Naive thymus-derived CD4-positive, alpha-beta T cell (primary cell): Measurements from ENCODE around the gene KRTAP20-3. TPM values are rescaled to one million over a fixed set of nuclear protein-coding genes. Genes with fewer than 3 reads are reported as not detected.

Source experiments
- ATAC-seq: fragments of 150-1000 bp; cut with Tn5 transposase; 2 replicates; pipeline ENCODE4 v1.10.0; 2021; ENCODE audit warnings: mild to moderate bottlenecking, moderate library complexity
- CTCF ChIA-PET: fragments of 350-600 bp; sonication (Branson Sonifier 250); formaldehyde crosslinking; loops from one replicate; lab custom pipeline; 2021; ENCODE audit warnings: antibody characterized with exemption; lab: Charles Lee
- POLR2A ChIA-PET: fragments of 350-600 bp; sonication (Branson Sonifier 250); formaldehyde crosslinking; loops from one replicate; lab custom pipeline; 2021; ENCODE audit warnings: antibody characterized with exemption, inconsistent platforms; lab: Charles Lee
- DNase-seq, 9 donors: peaks; one replicate each; pipeline versions ENCODE4 v3.0.0 to v3.0.0-alpha.2; 2020 to 2022; ENCODE audit warnings: mixed read lengths in 1 of 9
- H3K27ac ChIP-seq: one replicate; pipeline ENCODE4 v1.7.0; 2013; ENCODE audit warnings: mild to moderate bottlenecking, low read depth, low read length, moderate library complexity
- H3K27me3 ChIP-seq, 2 donors: one replicate each; pipeline ENCODE4 v1.7.0; 2013; ENCODE audit warnings: low read length in 2 of 2, mild to moderate bottlenecking in 2 of 2, moderate library complexity in 2 of 2; ENCODE audit not compliant: control insufficient read depth in 2 of 2, insufficient read depth in 2 of 2
- H3K36me3 ChIP-seq, 3 experiments: 1 replicate in 2 of 3; 2 replicates in 1 of 3; pipeline ENCODE4 v1.7.0; 2013; ENCODE audit warnings: low read length in 3 of 3, mild to moderate bottlenecking in 3 of 3, moderate library complexity in 1 of 3; ENCODE audit not compliant: insufficient read depth in 3 of 3, control insufficient read depth in 2 of 3
- H3K4me1 ChIP-seq, 2 donors: one replicate each; pipeline ENCODE4 v1.7.0; 2013; ENCODE audit warnings: low read length in 2 of 2, mild to moderate bottlenecking in 2 of 2, moderate library complexity in 1 of 2; ENCODE audit not compliant: control insufficient read depth in 2 of 2, insufficient read depth in 2 of 2
- H3K4me3 ChIP-seq: 2 replicates; pipeline ENCODE4 v1.7.0; 2013; ENCODE audit warnings: mild to moderate bottlenecking, low read length
- H3K9me3 ChIP-seq, 3 experiments: 1 replicate in 2 of 3; 2 replicates in 1 of 3; pipeline ENCODE4 v1.7.0; 2013; ENCODE audit warnings: low read length in 3 of 3; ENCODE audit not compliant: control insufficient read depth in 2 of 3
- H3K27ac Mint-ChIP-seq, 9 donors: one replicate each; pipeline ENCODE4 v1.8.0; 2020 to 2022; ENCODE audit warnings: mixed read lengths in 9 of 9, mild to moderate bottlenecking in 8 of 9, moderate library complexity in 5 of 9, inconsistent platforms in 2 of 9
- H3K27me3 Mint-ChIP-seq, 5 donors: one replicate each; pipeline ENCODE4 v1.8.0; 2021 to 2022; ENCODE audit warnings: mixed read lengths in 5 of 5, mild to moderate bottlenecking in 1 of 5
- H3K36me3 Mint-ChIP-seq, 5 donors: one replicate each; pipeline ENCODE4 v1.8.0; 2020 to 2022; ENCODE audit warnings: mixed read lengths in 5 of 5, mild to moderate bottlenecking in 3 of 5, inconsistent platforms in 1 of 5
- H3K4me1 Mint-ChIP-seq, 7 donors: one replicate each; pipeline ENCODE4 v1.8.0; 2020 to 2022; ENCODE audit warnings: mixed read lengths in 7 of 7, mild to moderate bottlenecking in 3 of 7, inconsistent platforms in 1 of 7
- H3K4me3 Mint-ChIP-seq, 10 donors: one replicate each; pipeline ENCODE4 v1.8.0; 2020 to 2022; ENCODE audit warnings: mild to moderate bottlenecking in 10 of 10, mixed read lengths in 10 of 10, moderate library complexity in 6 of 10, inconsistent platforms in 2 of 10
- H3K9me3 Mint-ChIP-seq, 11 donors: one replicate each; pipeline ENCODE4 v1.8.0; 2020 to 2022; ENCODE audit warnings: mixed read lengths in 11 of 11, mild to moderate bottlenecking in 4 of 11, inconsistent platforms in 1 of 11, moderate library complexity in 1 of 11
- intact Hi-C, 2 donors: fragments of 100-400 bp; cut with micrococcal nuclease; formaldehyde crosslinking; loops; one replicate each; pipeline ENCODE4 v1.15.1; 2023
- polyA plus RNA-seq, 2 donors: library from polyadenylated mRNA; unstranded; fragments of 300-500 nt; fragmentation: Illumina TruSeq; gene quantifications; one replicate each; pipeline ENCODE4 v1.2.3, GENCODE V29; 2021
- total RNA-seq, 6 experiments: library from RNA in 5 of 6; stranded (reverse) in 5 of 6; gene quantifications; 1 replicate in 5 of 6; 2 replicates in 1 of 6; pipeline ENCODE4 v1.2.3 and lab custom pipeline; 2021 to 2026

The KRTAP20-3 gene
- total and polyA plus RNA-seq, 7 experiments from 2014 or later: not detected

DNA sequence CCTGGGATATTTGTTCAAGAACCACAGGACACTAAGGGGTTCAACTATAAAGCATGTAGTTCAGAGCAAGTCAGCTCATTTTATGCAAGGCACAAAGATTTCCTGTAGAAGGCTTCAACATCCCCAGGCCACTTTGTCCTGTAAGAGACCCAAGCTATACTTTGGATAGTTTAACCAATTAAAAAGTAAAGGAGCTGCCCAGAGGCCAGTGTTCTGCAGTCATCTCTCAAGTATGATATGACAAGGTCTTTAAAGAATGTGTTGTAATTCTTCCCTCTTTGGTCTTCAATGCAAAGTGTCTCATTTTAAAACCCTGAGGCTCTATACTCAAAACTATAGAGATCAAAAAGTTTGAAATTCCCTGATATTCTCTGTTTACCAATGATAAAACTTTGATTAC lies 34.1 kb downstream of the KRTAP20-3 start:
- ChIA-PET CTCF (no interaction called here), POLR2A (no interaction called here)
- ATAC-seq: no peak
- DNase-seq: no peak
- no peaks in the 10 kb centered on the region for H3K27me3 ChIP-seq
- Mint-ChIP-seq H3K4me3 (no peak overlapping the region), H3K9me3 (peaks cover 0 to 6% (median 2%) of the 10 kb centered on the region in 11 donors), H3K27ac (no peak overlapping the region), H3K36me3 (no peaks in the 10 kb centered on the region), H3K4me1 (no peaks in the 10 kb centered on the region), H3K27me3 (peaks cover 0 to 20% (median 8%) of the 10 kb centered on the region in 5 donors)
- H3K36me3 ChIP-seq: no peaks in the 10 kb centered on the region
- intact Hi-C loops: no loop called here
- no peaks in the 10 kb centered on the region for H3K9me3 ChIP-seq
- H3K4me1 ChIP-seq: no peaks in the 10 kb centered on the region
- H3K27ac ChIP-seq: no peak overlapping the region
- H3K4me3 ChIP-seq: no peak overlapping the region

DNA sequence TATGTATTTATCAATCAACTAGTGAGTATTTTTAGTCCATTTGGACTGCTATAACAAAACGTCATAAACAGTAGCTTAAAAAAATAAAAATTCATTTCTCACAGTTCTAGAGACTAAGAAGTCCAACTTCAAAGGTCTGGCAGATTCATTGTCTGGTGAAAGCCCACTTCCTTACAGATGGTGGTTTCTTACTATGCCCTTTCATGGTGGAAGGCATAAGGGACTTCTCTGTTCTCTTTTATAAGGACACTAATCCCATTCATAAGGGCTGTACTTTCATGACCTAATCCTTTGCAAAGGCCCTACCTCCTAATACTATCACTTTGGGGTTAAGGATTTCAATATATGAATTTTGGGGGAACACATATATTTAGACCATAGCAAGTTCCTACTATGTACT lies 37.9 kb downstream of the KRTAP20-3 start:
- Histone ChIP-seq H3K4me1 (no peaks in the 10 kb centered on the region), H3K9me3 (no peaks in the 10 kb centered on the region), H3K27me3 (no peaks in the 10 kb centered on the region), H3K4me3 (no peak overlapping the region), H3K36me3 (no peaks in the 10 kb centered on the region), H3K27ac (no peak overlapping the region)
- ChIA-PET CTCF (no interaction called here), POLR2A (no interaction called here)
- Mint-ChIP-seq H3K9me3 (peaks cover 0 to 7% (median 0%) of the 10 kb centered on the region in 11 donors), H3K4me1 (no peaks in the 10 kb centered on the region), H3K4me3 (no peak overlapping the region), H3K36me3 (no peaks in the 10 kb centered on the region), H3K27me3 (peaks cover 0 to 10% (median 7%) of the 10 kb centered on the region in 5 donors), H3K27ac (no peak overlapping the region)
- ATAC-seq: no peak
- DNase-seq: no peak
- intact Hi-C loops: no loop called here

DNA sequence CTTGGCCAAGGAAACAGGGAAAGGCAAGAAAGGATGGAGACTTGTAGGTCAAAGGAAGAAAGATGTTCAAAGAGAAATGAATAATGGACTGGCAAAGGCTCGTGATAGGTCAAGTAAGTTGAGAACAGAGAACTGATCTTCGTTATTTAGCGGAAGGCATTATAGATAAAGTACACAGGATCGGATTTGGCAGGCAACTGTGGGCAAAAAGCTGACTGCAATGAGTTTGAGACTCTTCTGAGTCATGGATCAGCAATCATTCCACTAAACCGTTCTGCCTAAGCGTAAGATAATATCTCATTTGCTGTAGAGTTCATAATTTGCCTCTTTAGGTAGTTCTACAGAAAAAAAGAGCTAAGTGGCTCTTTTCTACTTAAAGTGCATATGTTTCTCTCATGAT lies 41.8 kb downstream of the KRTAP20-3 start:
- CTCF ChIA-PET: no interaction called here

DNA sequence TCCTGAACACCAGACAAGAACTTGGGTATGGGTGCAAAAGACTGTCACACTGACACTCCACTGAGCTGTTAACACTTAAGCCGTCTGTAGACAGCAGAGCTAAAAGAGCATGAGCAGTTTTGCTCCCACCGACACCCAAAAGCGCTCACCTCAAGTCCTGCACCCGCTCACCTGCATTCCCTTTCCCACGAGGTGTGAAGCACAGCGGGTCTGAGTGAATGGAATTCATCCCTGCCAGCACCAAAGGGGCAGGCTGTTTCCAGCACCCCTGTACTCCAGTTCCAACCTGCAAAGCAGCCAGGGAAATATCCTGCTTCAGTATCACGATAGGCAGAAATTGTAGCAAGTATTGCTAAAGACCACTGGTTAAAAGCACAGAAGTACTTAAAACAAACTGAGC lies 47.2 kb downstream of the KRTAP20-3 start:
- H3K9me3 ChIP-seq: no peaks in the 10 kb centered on the region
- H3K27ac ChIP-seq: no peak overlapping the region
- intact Hi-C loops: no loop called here
- no peak overlapping the region for H3K4me3 ChIP-seq
- Mint-ChIP-seq H3K4me1 (no peaks in the 10 kb centered on the region), H3K27me3 (peaks cover 0 to 5% (median 4%) of the 10 kb centered on the region in 5 donors), H3K36me3 (no peaks in the 10 kb centered on the region), H3K4me3 (no peak overlapping the region), H3K27ac (no peak overlapping the region), H3K9me3 (peaks cover 0 to 9% (median 0%) of the 10 kb centered on the region in 11 donors)
- ChIA-PET CTCF (no interaction called here), POLR2A (no interaction called here)
- ATAC-seq (no peak), DNase-seq (no peak)
- no peaks in the 10 kb centered on the region for H3K36me3 ChIP-seq
- no peaks in the 10 kb centered on the region for H3K27me3 ChIP-seq
- H3K4me1 ChIP-seq: no peaks in the 10 kb centered on the region

More for the DNA sequence above, 41.8 kb downstream of the KRTAP20-3 start:
- H3K36me3 ChIP-seq: no peaks in the 10 kb centered on the region
- no peaks in the 10 kb centered on the region for H3K9me3 ChIP-seq
- H3K27ac ChIP-seq: no peak overlapping the region
- intact Hi-C loops: no loop called here
- no peaks in the 10 kb centered on the region for H3K4me1 Mint-ChIP-seq
- no peak overlapping the region for H3K4me3 ChIP-seq
- H3K27me3 Mint-ChIP-seq: peaks cover 0 to 10% (median 0%) of the 10 kb centered on the region in 5 donors
- H3K9me3 Mint-ChIP-seq: peaks cover 0 to 9% (median 0%) of the 10 kb centered on the region in 11 donors
- DNase-seq: no peak
- H3K4me1 ChIP-seq: no peaks in the 10 kb centered on the region
- POLR2A ChIA-PET: no interaction called here
- ATAC-seq: no peak
- no peak overlapping the region for H3K4me3 Mint-ChIP-seq
- no peak overlapping the region for H3K27ac Mint-ChIP-seq
- H3K36me3 Mint-ChIP-seq: no peaks in the 10 kb centered on the region
- no peaks in the 10 kb centered on the region for H3K27me3 ChIP-seq

Other genes starting within 250 kb of the KRTAP20-3 start
- not detected for gene KRTAP13-1, start 246.8 kb upstream of the KRTAP20-3 start, total RNA-seq
- gene KRTAP13-1, start 246.8 kb upstream of the KRTAP20-3 start, polyA plus RNA-seq: not detected
- not detected for gene KRTAP13-3, start 216.9 kb upstream of the KRTAP20-3 start, total RNA-seq
- not detected for gene KRTAP13-3, start 216.9 kb upstream of the KRTAP20-3 start, polyA plus RNA-seq
- gene KRTAP13-4, start 212.6 kb upstream of the KRTAP20-3 start, total RNA-seq: not detected
- not detected for gene KRTAP13-4, start 212.6 kb upstream of the KRTAP20-3 start, polyA plus RNA-seq
- gene KRTAP15-1, start 202.6 kb upstream of the KRTAP20-3 start, total RNA-seq: not detected
- not detected for gene KRTAP15-1, start 202.6 kb upstream of the KRTAP20-3 start, polyA plus RNA-seq
- not detected for gene KRTAP19-1, start 162.5 kb upstream of the KRTAP20-3 start, total RNA-seq
- gene KRTAP19-1, start 162.5 kb upstream of the KRTAP20-3 start, polyA plus RNA-seq: not detected
- not detected for gene KRTAP19-2, start 155.4 kb upstream of the KRTAP20-3 start, total RNA-seq
- gene KRTAP19-2, start 155.4 kb upstream of the KRTAP20-3 start, polyA plus RNA-seq: not detected
- gene KRTAP19-3, start 150.9 kb upstream of the KRTAP20-3 start, total RNA-seq: not detected
- gene KRTAP19-3, start 150.9 kb upstream of the KRTAP20-3 start, polyA plus RNA-seq: not detected
- gene KRTAP19-4, start 145.7 kb upstream of the KRTAP20-3 start, total RNA-seq: not detected
- gene KRTAP19-4, start 145.7 kb upstream of the KRTAP20-3 start, polyA plus RNA-seq: not detected
- gene KRTAP19-5, start 140.7 kb upstream of the KRTAP20-3 start, total RNA-seq: not detected
- gene KRTAP19-5, start 140.7 kb upstream of the KRTAP20-3 start, polyA plus RNA-seq: not detected
- gene KRTAP19-6, start 101.0 kb upstream of the KRTAP20-3 start, total RNA-seq: not detected
- gene KRTAP19-6, start 101.0 kb upstream of the KRTAP20-3 start, polyA plus RNA-seq: not detected
- gene KRTAP19-7, start 81.5 kb upstream of the KRTAP20-3 start, total RNA-seq: not detected
- gene KRTAP19-7, start 81.5 kb upstream of the KRTAP20-3 start, polyA plus RNA-seq: not detected
- not detected for gene KRTAP22-2, start 52.5 kb upstream of the KRTAP20-3 start, total RNA-seq
- gene KRTAP22-2, start 52.5 kb upstream of the KRTAP20-3 start, polyA plus RNA-seq: not detected
- gene KRTAP6-3, start 50.4 kb upstream of the KRTAP20-3 start, total RNA-seq: not detected
- not detected for gene KRTAP6-3, start 50.4 kb upstream of the KRTAP20-3 start, polyA plus RNA-seq
- gene KRTAP6-2, start 44.0 kb upstream of the KRTAP20-3 start, total RNA-seq: not detected
- not detected for gene KRTAP6-2, start 44.0 kb upstream of the KRTAP20-3 start, polyA plus RNA-seq
- not detected for gene KRTAP22-1, start 41.8 kb upstream of the KRTAP20-3 start, total RNA-seq
- gene KRTAP22-1, start 41.8 kb upstream of the KRTAP20-3 start, polyA plus RNA-seq: not detected
- not detected for gene KRTAP6-1, start 28.9 kb upstream of the KRTAP20-3 start, total RNA-seq
- gene KRTAP6-1, start 28.9 kb upstream of the KRTAP20-3 start, polyA plus RNA-seq: not detected
- gene KRTAP20-1, start 26.4 kb upstream of the KRTAP20-3 start, total RNA-seq: not detected
- gene KRTAP20-1, start 26.4 kb upstream of the KRTAP20-3 start, polyA plus RNA-seq: not detected
- not detected for gene KRTAP20-4, start 22.2 kb upstream of the KRTAP20-3 start, total RNA-seq
- not detected for gene KRTAP20-4, start 22.2 kb upstream of the KRTAP20-3 start, polyA plus RNA-seq
- gene KRTAP20-2, start 7.7 kb upstream of the KRTAP20-3 start, total RNA-seq: not detected
- not detected for gene KRTAP20-2, start 7.7 kb upstream of the KRTAP20-3 start, polyA plus RNA-seq
- gene KRTAP21-3, start 75.9 kb downstream of the KRTAP20-3 start, total RNA-seq: not detected
- not detected for gene KRTAP21-3, start 75.9 kb downstream of the KRTAP20-3 start, polyA plus RNA-seq
- not detected for gene KRTAP21-2, start 104.4 kb downstream of the KRTAP20-3 start, total RNA-seq
- gene KRTAP21-2, start 104.4 kb downstream of the KRTAP20-3 start, polyA plus RNA-seq: not detected
- not detected for gene KRTAP21-1, start 112.6 kb downstream of the KRTAP20-3 start, total RNA-seq
- not detected for gene KRTAP21-1, start 112.6 kb downstream of the KRTAP20-3 start, polyA plus RNA-seq
- not detected for gene KRTAP8-1, start 170.4 kb downstream of the KRTAP20-3 start, total RNA-seq
- gene KRTAP8-1, start 170.4 kb downstream of the KRTAP20-3 start, polyA plus RNA-seq: not detected
- not detected for gene KRTAP7-1, start 186.9 kb downstream of the KRTAP20-3 start, total RNA-seq
- gene KRTAP7-1, start 186.9 kb downstream of the KRTAP20-3 start, polyA plus RNA-seq: not detected
- not detected for gene KRTAP11-1, start 238.7 kb downstream of the KRTAP20-3 start, total RNA-seq
- not detected for gene KRTAP11-1, start 238.7 kb downstream of the KRTAP20-3 start, polyA plus RNA-seq